SK-N-SH treated with all-trans-retinoic acid at 6 μM for 48 hours (cell line): ENCODE data around the gene HOXA13.

Experiments used
- ATAC-seq: fragments of 200-7000 bp; cut with Tn5 transposase; 3 replicates; pipeline ENCODE4 v1.9.1; 2020; ENCODE audit warnings: mild to moderate bottlenecking, moderate library complexity
- ARNTL ChIP-seq: fragments of 450-650 bp; formaldehyde crosslinking; IDR thresholded peaks from 2 replicates; pipeline ENCODE4 v1.5.0; 2020; ENCODE audit warnings: low read depth, mild to moderate bottlenecking, moderate library complexity, borderline replicate concordance
- BACH2 ChIP-seq: fragments of 250-450 bp; sonication (Bioruptor Pico); IDR thresholded peaks from 2 replicates; pipeline ENCODE4 v1.9.0; 2021; ENCODE audit warnings: mild to moderate bottlenecking, borderline replicate concordance
- CSDC2 ChIP-seq: fragments of 250-450 bp; sonication (Bioruptor Pico); IDR thresholded peaks from 2 replicates; pipeline ENCODE4 v1.5.0; 2020; ENCODE audit warnings: mild to moderate bottlenecking, moderate library complexity
- CSRNP3 ChIP-seq: fragments of 250-450 bp; sonication (Bioruptor Pico); IDR thresholded peaks from 2 replicates; pipeline ENCODE4 v1.5.1; 2021; ENCODE audit warnings: mild to moderate bottlenecking, moderate library complexity
- ESRRG ChIP-seq: fragments of 250-450 bp; sonication (Bioruptor Pico); IDR thresholded peaks from 2 replicates; pipeline ENCODE4 v1.6.1; 2021; ENCODE audit warnings: mild to moderate bottlenecking
- GLIS3 ChIP-seq: fragments of 250-450 bp; sonication (Bioruptor Pico); IDR thresholded peaks from 2 replicates; pipeline ENCODE4 v1.5.0; 2020; ENCODE audit warnings: mild to moderate bottlenecking, moderate library complexity
- ISL1 ChIP-seq: fragments of 250-450 bp; sonication (Bioruptor Pico); IDR thresholded peaks from 2 replicates; pipeline ENCODE4 v2.1.2; 2022; ENCODE audit warnings: mild to moderate bottlenecking, moderate library complexity
- POU6F1 ChIP-seq: fragments of 250-450 bp; sonication (Bioruptor Pico); IDR thresholded peaks from 2 replicates; pipeline ENCODE4 v1.8.0; 2021; ENCODE audit warnings: low read depth, mild to moderate bottlenecking, moderate library complexity, borderline replicate concordance
- PPARA ChIP-seq: fragments of 250-450 bp; sonication (Bioruptor Pico); IDR thresholded peaks from 2 replicates; pipeline ENCODE4 v1.5.0; 2020; ENCODE audit warnings: mild to moderate bottlenecking, borderline replicate concordance
- RARB ChIP-seq: fragments of 250-450 bp; sonication (Bioruptor Pico); IDR thresholded peaks from 2 replicates; pipeline ENCODE4 v1.8.0; 2021; ENCODE audit warnings: mild to moderate bottlenecking, moderate library complexity
- SNAI2 ChIP-seq: fragments of 250-450 bp; sonication (Bioruptor Pico); IDR thresholded peaks from 2 replicates; pipeline ENCODE4 v1.5.0; 2020; ENCODE audit warnings: mild to moderate bottlenecking, moderate library complexity
- TCF4 ChIP-seq: fragments of 250-450 bp; sonication (Bioruptor Pico); IDR thresholded peaks from 2 replicates; pipeline ENCODE4 v1.8.0; 2021; ENCODE audit warnings: mild to moderate bottlenecking, moderate library complexity, borderline replicate concordance
- TOX ChIP-seq: fragments of 250-450 bp; sonication (Bioruptor Pico); IDR thresholded peaks from 2 replicates; pipeline ENCODE4 v1.8.0; 2021; ENCODE audit warnings: mild to moderate bottlenecking, moderate library complexity, borderline replicate concordance
- ZC3H10 ChIP-seq: fragments of 250-450 bp; sonication (Bioruptor Pico); IDR thresholded peaks from 2 replicates; pipeline ENCODE4 v1.5.1; 2021; ENCODE audit warnings: mild to moderate bottlenecking, moderate library complexity
- ZFP3 ChIP-seq: fragments of 250-450 bp; sonication (Bioruptor Pico); IDR thresholded peaks from 2 replicates; pipeline ENCODE4 v1.5.0; 2020; ENCODE audit warnings: mild to moderate bottlenecking, moderate library complexity
- ZFP30 ChIP-seq: fragments of 450-650 bp; formaldehyde crosslinking; IDR thresholded peaks from 2 replicates; pipeline ENCODE4 v1.5.0; 2022; ENCODE audit warnings: mild to moderate bottlenecking, moderate library complexity
- ZNF565 ChIP-seq: fragments of 450-650 bp; formaldehyde crosslinking; conservative IDR thresholded peaks from 2 replicates; pipeline ENCODE4 v1.5.0; 2020; ENCODE audit warnings: low read depth, mild to moderate bottlenecking, moderate library complexity
- ZNF8 ChIP-seq: fragments of 450-650 bp; formaldehyde crosslinking; IDR thresholded peaks from 2 replicates; pipeline ENCODE4 v1.5.0; 2020; ENCODE audit warnings: mild to moderate bottlenecking, moderate library complexity
- TF ChIP-seq, protein P1 (sequence below): fragments of 250-450 bp; sonication (Bioruptor Pico); IDR thresholded peaks from 2 replicates; pipeline ENCODE4 v1.8.0; 2020; ENCODE audit warnings: mild to moderate bottlenecking, moderate library complexity, borderline replicate concordance

HOXA13 gene

DNA sequence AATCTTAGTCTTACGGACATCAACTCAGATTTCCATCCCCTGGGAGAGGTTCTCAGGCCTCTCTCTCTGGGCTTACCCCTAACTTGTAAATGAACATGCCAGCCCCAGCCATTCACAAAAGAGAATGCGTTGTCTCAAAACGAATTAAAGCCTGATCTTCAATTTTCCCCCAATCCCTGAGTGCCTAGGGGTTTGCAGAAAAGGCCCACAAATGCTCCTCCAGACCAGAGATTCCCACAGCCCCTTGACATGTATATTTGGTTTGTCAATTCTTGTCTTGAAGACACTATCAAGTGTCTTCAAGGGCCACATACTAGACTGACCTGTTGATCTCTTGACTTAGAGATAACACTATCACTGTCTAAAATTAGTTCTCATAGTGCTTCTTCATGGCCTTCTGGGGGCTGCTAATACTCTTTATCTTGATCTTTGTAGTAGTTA, 11.9 kb upstream of the HOXA13 start:
- TF ChIP-seq ZFP3 (CRISPR knock-in tag) (no peak), ARNTL (CRISPR knock-in tag) (no peak), ZC3H10 (no peak), PPARA (CRISPR knock-in tag) (no peak), GLIS3 (CRISPR knock-in tag) (no peak), ZFP30 (CRISPR knock-in tag) (no peak), BACH2 (no peak)
- ATAC-seq: no peak

DNA sequence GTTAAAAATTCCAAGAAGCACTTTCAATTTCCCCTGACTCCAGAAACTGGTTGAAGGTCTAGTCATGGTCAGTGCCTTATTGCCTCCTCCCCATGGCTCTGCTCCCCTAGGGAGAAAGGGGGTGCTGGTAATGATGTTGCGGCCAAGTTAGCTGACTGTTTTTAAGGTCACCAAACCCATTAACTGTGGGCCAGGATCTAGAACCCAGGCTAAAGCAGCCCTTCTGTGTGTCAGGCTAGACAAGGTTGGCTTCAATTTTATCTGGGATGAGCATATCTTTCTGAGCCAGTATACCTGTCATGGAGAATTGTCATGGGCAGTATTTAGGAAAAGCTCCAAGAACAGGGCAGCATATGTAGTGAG, 11.2 kb upstream of the HOXA13 start:
- no peak for TF ChIP-seq ZNF8 (CRISPR knock-in tag)
- TF ChIP-seq TOX (CRISPR knock-in tag): no peak
- TF ChIP-seq, protein P1, sequence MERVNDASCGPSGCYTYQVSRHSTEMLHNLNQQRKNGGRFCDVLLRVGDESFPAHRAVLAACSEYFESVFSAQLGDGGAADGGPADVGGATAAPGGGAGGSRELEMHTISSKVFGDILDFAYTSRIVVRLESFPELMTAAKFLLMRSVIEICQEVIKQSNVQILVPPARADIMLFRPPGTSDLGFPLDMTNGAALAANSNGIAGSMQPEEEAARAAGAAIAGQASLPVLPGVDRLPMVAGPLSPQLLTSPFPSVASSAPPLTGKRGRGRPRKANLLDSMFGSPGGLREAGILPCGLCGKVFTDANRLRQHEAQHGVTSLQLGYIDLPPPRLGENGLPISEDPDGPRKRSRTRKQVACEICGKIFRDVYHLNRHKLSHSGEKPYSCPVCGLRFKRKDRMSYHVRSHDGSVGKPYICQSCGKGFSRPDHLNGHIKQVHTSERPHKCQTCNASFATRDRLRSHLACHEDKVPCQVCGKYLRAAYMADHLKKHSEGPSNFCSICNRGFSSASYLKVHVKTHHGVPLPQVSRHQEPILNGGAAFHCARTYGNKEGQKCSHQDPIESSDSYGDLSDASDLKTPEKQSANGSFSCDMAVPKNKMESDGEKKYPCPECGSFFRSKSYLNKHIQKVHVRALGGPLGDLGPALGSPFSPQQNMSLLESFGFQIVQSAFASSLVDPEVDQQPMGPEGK: no peak
- no peak for TF ChIP-seq ZNF565
- TF ChIP-seq POU6F1 (CRISPR knock-in tag): no peak
- TF ChIP-seq SNAI2 (CRISPR knock-in tag): no peak
- TF ChIP-seq GLIS3 (CRISPR knock-in tag): no peak
- no peak for TF ChIP-seq ESRRG (CRISPR knock-in tag)
- TF ChIP-seq TCF4 (CRISPR knock-in tag): no peak
- no peak for TF ChIP-seq ZFP30 (CRISPR knock-in tag)
- no peak for TF ChIP-seq ZFP3 (CRISPR knock-in tag)
- TF ChIP-seq RARB (CRISPR knock-in tag): no peak
- TF ChIP-seq CSDC2 (CRISPR knock-in tag): no peak
- no peak for TF ChIP-seq BACH2
- ATAC-seq: no peak

GRCh38 chr7:27210441-27211083, 10.7 kb upstream of the HOXA13 start:
- ATAC-seq: peak; percentile 86
- TF ChIP-seq ARNTL (CRISPR knock-in tag) (no peak), ZC3H10 (no peak), CSRNP3 (CRISPR knock-in tag) (no peak), ZNF8 (CRISPR knock-in tag) (no peak), ZNF565 (no peak)

DNA sequence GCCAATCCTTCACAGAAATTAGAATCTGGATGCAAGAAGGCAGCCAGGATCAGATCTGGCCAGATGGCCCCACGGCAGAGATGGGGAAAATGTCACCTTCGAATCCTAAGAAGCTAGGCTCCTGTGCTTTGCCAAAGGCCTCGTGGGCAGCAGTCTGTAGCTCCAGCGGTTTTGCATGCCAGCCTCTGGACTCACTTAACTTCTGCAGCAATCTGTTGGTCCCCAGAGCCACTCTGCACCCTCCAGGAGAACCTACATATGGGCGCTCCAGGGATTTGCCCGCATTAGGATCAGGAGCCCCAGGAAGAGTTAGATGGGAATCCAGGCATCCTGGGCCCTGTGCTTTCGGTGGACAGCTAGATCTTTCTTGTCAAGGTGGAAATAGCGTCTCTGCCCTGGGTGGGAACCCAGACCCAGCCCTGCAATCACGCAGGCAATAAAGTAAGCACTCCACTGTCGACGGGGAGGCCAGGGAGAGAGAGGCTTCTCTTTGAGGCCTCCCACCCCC, 10.1 kb upstream of the HOXA13 start:
- peak; percentile 13 for ATAC-seq

DNA sequence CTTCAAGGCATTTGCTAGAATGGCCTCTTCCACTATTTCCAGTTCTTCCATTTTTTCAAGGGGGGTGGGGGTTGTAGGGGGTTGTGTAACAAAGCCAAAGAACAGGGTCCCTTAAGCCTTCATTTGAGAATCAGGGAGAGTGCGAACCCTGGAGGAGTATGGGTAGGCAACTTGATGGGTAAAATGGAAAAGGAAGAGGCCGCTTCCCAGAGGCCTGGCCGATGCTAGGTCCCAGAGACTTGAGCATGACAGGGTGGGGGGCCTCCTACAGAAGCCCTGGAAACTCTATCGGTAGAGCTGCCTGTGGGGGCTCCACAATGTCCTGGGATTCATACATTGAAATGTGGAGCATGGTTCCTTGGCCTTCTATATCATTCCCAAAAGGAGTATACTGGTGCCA, 9.1 kb upstream of the HOXA13 start:
- TF ChIP-seq, protein P1: no peak
- TF ChIP-seq, all 23 proteins: peak for 0
- no peak for ATAC-seq

More for the DNA sequence above, 10.1 kb upstream of the HOXA13 start:
- TF ChIP-seq PPARA (CRISPR knock-in tag) (no peak), ISL1 (CRISPR knock-in tag) (no peak)
- TF ChIP-seq, protein P1: no peak
